Thyroid gland (tissue), 4 donors: Measurements from ENCODE around the gene BMP2K. TPM values are rescaled to one million over a fixed set of nuclear protein-coding genes. Genes with fewer than 3 reads are reported as not detected.

Experiments used
- DNase-seq, 2 donors: peaks; one replicate each; pipeline ENCODE4 v3.0.0-alpha.2; 2019
- H3K27ac ChIP-seq, 3 donors: fragments of 200-600 bp; sonication (generic); 1 replicate in 2 of 3; 2 replicates in 1 of 3; pipeline ENCODE4 v1.5.1; 2016 to 2019; ENCODE audit warnings: mild to moderate bottlenecking in 1 of 3, moderate library complexity in 1 of 3
- H3K27me3 ChIP-seq: fragments of 200-600 bp; sonication (generic); one replicate; pipeline ENCODE4 v1.5.1; 2019
- H3K36me3 ChIP-seq, 2 donors: fragments of 200-600 bp; sonication (generic); one replicate each; pipeline ENCODE4 v1.5.1; 2016 to 2019
- H3K4me1 ChIP-seq, 2 donors: fragments of 200-600 bp; sonication (generic); one replicate each; pipeline ENCODE4 v1.5.1; 2017 to 2019
- H3K4me3 ChIP-seq, 3 donors: fragments of 200-600 bp; sonication (generic); replicated peaks in 1 of 3; 1 replicate in 2 of 3; 2 replicates in 1 of 3; pipeline ENCODE4 v1.5.1; 2016; ENCODE audit warnings: mild to moderate bottlenecking in 1 of 3
- H3K9me3 ChIP-seq: fragments of 200-600 bp; sonication (generic); one replicate; pipeline ENCODE4 v1.5.1; 2017
- CTCF ChIP-seq, 6 experiments: fragments of 200-600 bp in 3 of 6; fragments of 450-650 bp in 3 of 6; sonication (generic) in 3 of 6; IDR thresholded peaks; one replicate each; pipeline ENCODE4 v1.5.1; 2016 to 2019; ENCODE audit warnings: antibody characterized with exemption in 6 of 6, mild to moderate bottlenecking in 2 of 6, inconsistent platforms in 1 of 6, moderate library complexity in 1 of 6
- POLR2A ChIP-seq, 2 donors: fragments of 450-650 bp; IDR thresholded peaks; one replicate each; pipeline ENCODE4 v1.6.1; 2017; ENCODE audit warnings: antibody characterized with exemption in 2 of 2, mild to moderate bottlenecking in 2 of 2, moderate library complexity in 1 of 2
- WGBS, 2 donors: methylation state at CpG; one replicate each; pipeline ENCODE4 v1.1.5; 2017; 5-methylcytosine and 5-hydroxymethylcytosine counted together
- intact Hi-C: fragments of 100-400 bp; cut with DNase I; formaldehyde crosslinking; loops from one replicate; pipeline ENCODE4 v1.15.1; 2023
- total RNA-seq, 4 donors: library from RNA; depleted of rRNA; stranded (reverse); fragments of >200 nt; gene quantifications; one replicate each; pipeline ENCODE4 v1.2.3, GENCODE V29; 2016

BMP2K gene
- total RNA-seq, 4 donors from 2014 or later: 63.8 to 69.2 (median 64.3) TPM

GRCh38 chr4:78799551-78800495, 23.7 kb downstream of the BMP2K start:
- Histone ChIP-seq H3K4me3 (no peak overlapping the region), H3K4me1 (peaks cover 0 to 5% of the 10 kb centered on the region in 2 donors), H3K27ac (no peak overlapping the region), H3K27me3 (no peaks in the 10 kb centered on the region), H3K9me3 (no peaks in the 10 kb centered on the region), H3K36me3 (no peaks in the 10 kb centered on the region)
- DNase-seq: no peak
- intact Hi-C loops: no loop called here
- TF ChIP-seq POLR2A (IDR thresholded peaks at IDR 0.05) (no peak), CTCF (IDR thresholded peaks at IDR 0.05) (no peak)
- WGBS, 2 donors: 98% methylated on average over 5 of the region's 5 CpGs

- intact Hi-C loops: no loop called here
- no peak for DNase-seq
- Histone ChIP-seq H3K4me1 (peaks cover 0 to 5% of the 10 kb centered on the region in 2 donors), H3K27me3 (no peaks in the 10 kb centered on the region), H3K27ac (no peak overlapping the region), H3K9me3 (no peaks in the 10 kb centered on the region), H3K36me3 (no peaks in the 10 kb centered on the region), H3K4me3 (no peak overlapping the region)
- TF ChIP-seq CTCF (IDR thresholded peaks at IDR 0.05) (no peak), POLR2A (IDR thresholded peaks at IDR 0.05) (no peak)
These were observed 24.8 kb downstream of the BMP2K start for GRCh38 chr4:78800965-78801364.

- Histone ChIP-seq H3K9me3 (no peaks in the 10 kb centered on the region), H3K27ac (no peak overlapping the region), H3K27me3 (no peaks in the 10 kb centered on the region), H3K4me3 (no peak overlapping the region), H3K4me1 (peaks cover 0 to 5% of the 10 kb centered on the region in 2 donors), H3K36me3 (no peaks in the 10 kb centered on the region)
- no peak for DNase-seq
- no peak for TF ChIP-seq CTCF (IDR thresholded peaks at IDR 0.05)
- TF ChIP-seq POLR2A (IDR thresholded peaks at IDR 0.05): no peak
- intact Hi-C loops: no loop called here
- 84 to 90% methylated on average over 1 of the region's 1 CpG for WGBS, 2 donors
These were observed 27.8 kb downstream of the BMP2K start for GRCh38 chr4:78803983-78804382.

- Histone ChIP-seq H3K27ac (no peak overlapping the region), H3K27me3 (no peaks in the 10 kb centered on the region), H3K4me3 (no peak overlapping the region), H3K36me3 (no peaks in the 10 kb centered on the region), H3K9me3 (no peaks in the 10 kb centered on the region), H3K4me1 (peaks cover 0 to 5% of the 10 kb centered on the region in 2 donors)
- TF ChIP-seq CTCF (IDR thresholded peaks at IDR 0.05) (no peak), POLR2A (IDR thresholded peaks at IDR 0.05) (no peak)
- intact Hi-C loops: no loop called here
- no peak for DNase-seq
- WGBS, 2 donors: 94 to 96% methylated on average over 6 of the region's 6 CpGs
These were observed 30.9 kb downstream of the BMP2K start for GRCh38 chr4:78806943-78807460.

- 66 to 80% methylated on average over 2 of the region's 2 CpGs for WGBS, 2 donors
- intact Hi-C loops: no loop called here
- H3K27ac ChIP-seq: no peak overlapping the region
- no peak for DNase-seq
- no peak overlapping the region for H3K4me3 ChIP-seq
- TF ChIP-seq CTCF (IDR thresholded peaks at IDR 0.05) (no peak), POLR2A (IDR thresholded peaks at IDR 0.05) (no peak)
- peaks cover 0 to 5% of the 10 kb centered on the region in 2 donors for H3K4me1 ChIP-seq
- H3K9me3 ChIP-seq: no peaks in the 10 kb centered on the region
- no peaks in the 10 kb centered on the region for H3K36me3 ChIP-seq
- H3K27me3 ChIP-seq: no peaks in the 10 kb centered on the region
These were observed 33.1 kb downstream of the BMP2K start for GRCh38 chr4:78809295-78809694.
